ENCODE data around the gene CAMSAP1.

DNA sequence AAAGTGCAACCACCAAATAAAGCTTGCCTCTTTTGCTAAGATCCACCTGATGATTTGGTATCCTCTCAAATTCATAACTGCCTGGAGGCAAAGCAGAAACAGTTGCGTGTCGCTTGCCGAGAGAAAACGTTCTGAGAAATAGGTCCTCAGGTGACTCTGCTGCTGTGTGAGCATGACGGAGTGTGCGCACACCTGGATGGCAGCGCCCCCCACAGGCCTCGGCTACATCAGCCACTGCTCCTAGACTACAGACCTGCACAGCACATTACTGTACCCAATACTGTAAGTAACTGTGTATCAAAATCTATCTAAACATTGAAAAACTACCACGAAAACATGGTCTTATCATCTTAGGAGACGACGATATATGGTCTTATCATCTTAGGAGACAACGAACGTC lies 87.4 kb downstream of the CAMSAP1 start:
- TF ChIP-seq, protein P1, sequence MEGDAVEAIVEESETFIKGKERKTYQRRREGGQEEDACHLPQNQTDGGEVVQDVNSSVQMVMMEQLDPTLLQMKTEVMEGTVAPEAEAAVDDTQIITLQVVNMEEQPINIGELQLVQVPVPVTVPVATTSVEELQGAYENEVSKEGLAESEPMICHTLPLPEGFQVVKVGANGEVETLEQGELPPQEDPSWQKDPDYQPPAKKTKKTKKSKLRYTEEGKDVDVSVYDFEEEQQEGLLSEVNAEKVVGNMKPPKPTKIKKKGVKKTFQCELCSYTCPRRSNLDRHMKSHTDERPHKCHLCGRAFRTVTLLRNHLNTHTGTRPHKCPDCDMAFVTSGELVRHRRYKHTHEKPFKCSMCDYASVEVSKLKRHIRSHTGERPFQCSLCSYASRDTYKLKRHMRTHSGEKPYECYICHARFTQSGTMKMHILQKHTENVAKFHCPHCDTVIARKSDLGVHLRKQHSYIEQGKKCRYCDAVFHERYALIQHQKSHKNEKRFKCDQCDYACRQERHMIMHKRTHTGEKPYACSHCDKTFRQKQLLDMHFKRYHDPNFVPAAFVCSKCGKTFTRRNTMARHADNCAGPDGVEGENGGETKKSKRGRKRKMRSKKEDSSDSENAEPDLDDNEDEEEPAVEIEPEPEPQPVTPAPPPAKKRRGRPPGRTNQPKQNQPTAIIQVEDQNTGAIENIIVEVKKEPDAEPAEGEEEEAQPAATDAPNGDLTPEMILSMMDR (IDR thresholded peaks at IDR 0.05), result no peak
- TF ChIP-seq POLR2A (IDR thresholded peaks at IDR 0.05), result no peak
